SU-DHL-6 (cell line): ENCODE measurements around the gene PTGIS.

Source experiments
- H2AFZ ChIP-seq: fragments of 200-600 bp; sonication (generic); 2 replicates; pipeline ENCODE4 v1.6.1; 2014; ENCODE audit warnings: low read depth, mild to moderate bottlenecking, moderate library complexity, mixed read lengths, antibody characterized with exemption, low read length; ENCODE audit not compliant: severe bottlenecking
- H3F3A ChIP-seq: fragments of 200-600 bp; shearing (Covaris generic); 2 replicates; pipeline ENCODE4 v1.6.0; 2016; ENCODE audit warnings: antibody characterized with exemption, mild to moderate bottlenecking; ENCODE audit not compliant: insufficient read depth
- H3K27ac ChIP-seq: fragments of 200-600 bp; sonication (generic); 2 replicates; pipeline ENCODE4 v1.5.1; 2016; ENCODE audit warnings: low read depth, mild to moderate bottlenecking, low read length, moderate library complexity, mixed read lengths
- H3K27me3 ChIP-seq: fragments of 200-600 bp; sonication (generic), shearing (Covaris generic); 2 replicates; pipeline ENCODE4 v1.6.0; 2014; ENCODE audit warnings: mild to moderate bottlenecking, low read length
- H3K36me3 ChIP-seq: fragments of 200-600 bp; sonication (generic); 2 replicates; pipeline ENCODE4 v1.6.1; 2014; ENCODE audit warnings: mild to moderate bottlenecking, low read length, mixed read lengths
- H3K4me2 ChIP-seq: fragments of 300-600, 200-600 bp; shearing (Covaris generic), sonication (generic); 2 replicates; pipeline ENCODE4 v1.6.0; 2014; ENCODE audit warnings: low read length, low read depth, mild to moderate bottlenecking; ENCODE audit not compliant: poor library complexity, severe bottlenecking
- H3K4me3 ChIP-seq: fragments of 200-600 bp; sonication (generic); 2 replicates; pipeline ENCODE4 v1.5.1; 2014; ENCODE audit warnings: antibody characterized with exemption, low read length, mild to moderate bottlenecking, mixed read lengths; ENCODE audit not compliant: insufficient read depth, poor library complexity, severe bottlenecking
- H3K79me2 ChIP-seq: fragments of 200-600 bp; sonication (generic); 2 replicates; pipeline ENCODE4 v1.6.1; 2014; ENCODE audit warnings: mild to moderate bottlenecking, low read length, moderate library complexity; ENCODE audit not compliant: insufficient read depth
- H3K9ac ChIP-seq: fragments of 200-600 bp; sonication (generic); 2 replicates; pipeline ENCODE4 v1.7.0; 2014; ENCODE audit warnings: mild to moderate bottlenecking, low read length
- H3K9me2 ChIP-seq: fragments of 200-600 bp; sonication (generic); replicated peaks from 2 replicates; pipeline ENCODE4 v1.6.1; 2014; ENCODE audit warnings: low read length; ENCODE audit not compliant: insufficient read depth
- H3K9me3 ChIP-seq: fragments of 200-600 bp; sonication (generic); 2 replicates; pipeline ENCODE4 v1.6.1; 2014; ENCODE audit warnings: low read length, mixed read lengths; ENCODE audit not compliant: insufficient read depth
- H4K20me1 ChIP-seq: fragments of 200-600 bp; sonication (generic); 2 replicates; pipeline ENCODE4 v1.6.1; 2014; ENCODE audit warnings: low read depth, mild to moderate bottlenecking, antibody characterized with exemption, low read length, moderate library complexity, mixed read lengths
- EZH2phosphoT487 ChIP-seq: fragments of 200-600 bp; sonication (generic), shearing (Covaris generic); conservative IDR thresholded peaks from 2 replicates; pipeline ENCODE4 v1.6.1; 2018; ENCODE audit warnings: mild to moderate bottlenecking, antibody characterized with exemption, low read length, moderate library complexity, mixed read lengths
- TF ChIP-seq, protein P1 (sequence below): fragments of 200-600 bp; sonication (generic); IDR thresholded peaks from one replicate; pipeline ENCODE4 v1.5.1; 2017; ENCODE audit warnings: antibody characterized with exemption, mild to moderate bottlenecking, low read length, moderate library complexity; ENCODE audit not compliant: insufficient read depth, poor library complexity, severe bottlenecking

PTGIS gene

DNA sequence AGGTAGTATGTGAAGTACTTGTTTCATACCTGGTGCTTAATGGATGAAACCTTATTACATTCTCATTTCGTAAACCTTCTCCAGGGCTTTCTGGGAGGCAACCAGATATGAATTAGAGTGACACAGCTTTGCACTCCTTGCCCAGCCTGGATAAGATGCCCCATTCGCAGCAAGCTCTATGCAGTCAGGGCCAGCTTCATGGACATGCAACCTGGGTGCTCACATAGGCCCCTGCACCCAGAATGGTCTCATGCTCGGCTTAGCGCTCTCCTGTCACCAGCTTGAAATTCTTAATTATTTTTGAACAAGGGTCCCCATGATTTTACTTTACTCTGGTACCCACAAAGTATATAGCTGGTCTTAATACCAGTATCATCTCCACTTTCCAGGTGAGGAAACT is 11.3 kb upstream of the PTGIS start:
- H3K27me3 ChIP-seq: no peaks in the 10 kb centered on the region
- H3K4me2 ChIP-seq: no peak overlapping the region
- H2AFZ ChIP-seq: no peak overlapping the region
- no peaks in the 10 kb centered on the region for H3K79me2 ChIP-seq
- no peak overlapping the region for H3K27ac ChIP-seq
- no peaks in the 10 kb centered on the region for H3K36me3 ChIP-seq
- no peaks in the 10 kb centered on the region for H3K9me3 ChIP-seq
- H4K20me1 ChIP-seq: no peaks in the 10 kb centered on the region
- H3F3A ChIP-seq: no peaks in the 10 kb centered on the region
- TF ChIP-seq EZH2phosphoT487: no peak
- TF ChIP-seq, protein P1, sequence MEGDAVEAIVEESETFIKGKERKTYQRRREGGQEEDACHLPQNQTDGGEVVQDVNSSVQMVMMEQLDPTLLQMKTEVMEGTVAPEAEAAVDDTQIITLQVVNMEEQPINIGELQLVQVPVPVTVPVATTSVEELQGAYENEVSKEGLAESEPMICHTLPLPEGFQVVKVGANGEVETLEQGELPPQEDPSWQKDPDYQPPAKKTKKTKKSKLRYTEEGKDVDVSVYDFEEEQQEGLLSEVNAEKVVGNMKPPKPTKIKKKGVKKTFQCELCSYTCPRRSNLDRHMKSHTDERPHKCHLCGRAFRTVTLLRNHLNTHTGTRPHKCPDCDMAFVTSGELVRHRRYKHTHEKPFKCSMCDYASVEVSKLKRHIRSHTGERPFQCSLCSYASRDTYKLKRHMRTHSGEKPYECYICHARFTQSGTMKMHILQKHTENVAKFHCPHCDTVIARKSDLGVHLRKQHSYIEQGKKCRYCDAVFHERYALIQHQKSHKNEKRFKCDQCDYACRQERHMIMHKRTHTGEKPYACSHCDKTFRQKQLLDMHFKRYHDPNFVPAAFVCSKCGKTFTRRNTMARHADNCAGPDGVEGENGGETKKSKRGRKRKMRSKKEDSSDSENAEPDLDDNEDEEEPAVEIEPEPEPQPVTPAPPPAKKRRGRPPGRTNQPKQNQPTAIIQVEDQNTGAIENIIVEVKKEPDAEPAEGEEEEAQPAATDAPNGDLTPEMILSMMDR: no peak
- H3K9ac ChIP-seq: no peak overlapping the region
- H3K4me3 ChIP-seq: no peak overlapping the region
- no peaks in the 10 kb centered on the region for H3K9me2 ChIP-seq

DNA sequence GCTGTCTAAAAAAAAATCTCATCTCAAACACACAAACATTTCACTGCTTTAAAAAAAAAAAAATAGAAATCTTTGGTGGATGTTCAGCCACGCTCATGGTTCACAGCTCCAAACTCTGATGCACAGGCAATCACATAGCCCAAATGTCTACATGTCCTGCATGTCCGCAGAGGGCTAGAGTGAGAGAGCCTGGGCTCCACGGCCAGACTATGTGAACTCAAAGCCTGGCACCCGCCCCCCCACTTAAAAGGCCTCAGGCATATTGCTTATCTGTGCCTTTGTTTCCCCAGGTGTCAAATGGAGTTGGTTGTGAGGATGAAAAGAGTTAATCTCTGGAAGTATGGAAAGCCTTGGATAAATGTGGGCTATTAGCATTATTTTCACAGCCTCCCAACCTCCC is 10.5 kb upstream of the PTGIS start:
- Histone ChIP-seq H2AFZ (no peak overlapping the region), H3K27me3 (no peaks in the 10 kb centered on the region), H3F3A (no peaks in the 10 kb centered on the region), H3K4me2 (no peak overlapping the region), H3K9ac (no peak overlapping the region), H3K4me3 (no peak overlapping the region), H4K20me1 (no peaks in the 10 kb centered on the region), H3K36me3 (no peaks in the 10 kb centered on the region), H3K9me3 (no peaks in the 10 kb centered on the region), H3K9me2 (no peaks in the 10 kb centered on the region), H3K79me2 (no peaks in the 10 kb centered on the region), H3K27ac (no peak overlapping the region)
- TF ChIP-seq, protein P1: no peak
- TF ChIP-seq EZH2phosphoT487: no peak

DNA sequence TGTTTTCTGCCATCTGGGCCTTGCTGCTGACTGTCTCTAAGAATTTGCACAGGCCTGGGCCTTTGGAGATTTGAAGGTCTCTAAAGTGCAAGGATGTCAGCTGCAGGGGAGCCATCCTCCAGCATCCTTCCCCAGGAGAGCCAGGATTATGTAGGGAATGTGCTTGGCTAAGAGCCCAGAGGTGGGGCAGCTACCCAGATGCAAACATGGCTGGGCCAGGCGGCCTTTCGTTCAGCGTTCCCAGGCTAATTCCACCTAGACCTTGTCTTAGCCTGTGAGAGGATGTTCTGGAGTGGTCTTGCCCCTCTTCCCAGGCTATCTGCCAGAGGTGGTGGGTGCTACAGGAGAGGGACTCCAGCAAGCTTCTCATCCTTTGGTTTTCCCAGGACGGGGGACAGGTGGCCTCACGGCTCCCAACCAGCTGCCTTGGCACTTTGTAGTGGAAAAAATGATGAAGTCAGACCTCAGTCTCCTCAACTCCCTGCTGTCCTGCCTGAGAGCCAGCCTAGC is 7.7 kb upstream of the PTGIS start:
- no peaks in the 10 kb centered on the region for H3K79me2 ChIP-seq
- H3K27ac ChIP-seq: no peak overlapping the region
- no peaks in the 10 kb centered on the region for H3K9me2 ChIP-seq
- H2AFZ ChIP-seq: no peak overlapping the region
- H3K9me3 ChIP-seq: no peaks in the 10 kb centered on the region
- no peak overlapping the region for H3K4me2 ChIP-seq
- no peaks in the 10 kb centered on the region for H3K27me3 ChIP-seq
- H3K4me3 ChIP-seq: no peak overlapping the region
- TF ChIP-seq, protein P1: no peak
- TF ChIP-seq EZH2phosphoT487: no peak
- H3K36me3 ChIP-seq: no peaks in the 10 kb centered on the region
- H3F3A ChIP-seq: no peaks in the 10 kb centered on the region
- no peaks in the 10 kb centered on the region for H4K20me1 ChIP-seq
- H3K9ac ChIP-seq: no peak overlapping the region
